Hematopoietic multipotent progenitor cell (in vitro differentiated cells): ENCODE results near the gene PSMA7. TPM values are rescaled to one million over a fixed set of nuclear protein-coding genes. Genes with fewer than 3 reads are reported as not detected.

Experiments
- DNase-seq, 3 donors: peaks; one replicate each; pipeline ENCODE4 v3.0.0-alpha.2; 2011 to 2015; ENCODE audit warnings: low read depth in 2 of 3, low spot score in 2 of 3
- total RNA-seq: library from RNA; depleted of rRNA; stranded (reverse); fragments of >200 nt; gene quantifications from one replicate; pipeline ENCODE4 v1.2.3, GENCODE V29; 2012

PSMA7 gene
- total RNA-seq, 1 donor = 275 TPM

DNA sequence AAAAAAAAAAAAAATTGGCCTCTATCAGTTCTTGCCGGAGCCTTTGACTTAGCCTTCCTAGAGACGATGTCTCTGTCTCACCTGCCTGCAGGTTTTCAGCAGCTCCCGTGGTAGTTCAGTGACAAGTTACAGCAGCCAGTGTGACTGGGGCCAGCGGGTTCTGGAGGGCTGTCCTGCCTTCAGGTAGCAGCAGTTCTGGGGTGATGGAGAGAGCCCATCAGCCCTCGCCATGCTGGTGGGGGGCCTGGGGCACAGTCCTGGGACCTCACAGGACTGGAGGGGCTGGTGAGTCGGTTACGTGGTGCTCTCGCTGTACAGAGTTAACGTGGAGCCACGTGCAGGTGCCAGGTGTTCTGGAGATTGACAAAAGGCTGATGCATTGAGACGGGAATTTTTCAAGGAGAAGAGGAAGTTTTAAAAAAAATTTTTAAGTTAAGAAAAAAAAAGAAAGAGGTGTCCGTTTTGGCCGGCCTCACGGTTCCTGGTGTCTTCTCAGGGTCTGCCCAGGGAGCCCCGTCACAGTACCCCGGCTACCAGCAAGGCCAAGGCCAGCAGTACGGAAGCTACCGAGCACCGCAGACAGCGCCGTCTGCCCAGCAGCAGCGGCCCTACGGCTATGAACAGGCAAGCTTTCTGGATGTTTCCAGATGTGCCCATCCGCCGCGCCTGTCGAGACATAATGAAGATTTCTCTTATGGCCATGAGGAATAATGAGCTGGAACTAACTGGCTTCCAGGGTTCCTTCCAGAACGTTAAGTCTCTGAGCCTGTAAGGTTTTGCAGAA is 31.0 kb upstream of the PSMA7 start:
- no peak for DNase-seq

DNA sequence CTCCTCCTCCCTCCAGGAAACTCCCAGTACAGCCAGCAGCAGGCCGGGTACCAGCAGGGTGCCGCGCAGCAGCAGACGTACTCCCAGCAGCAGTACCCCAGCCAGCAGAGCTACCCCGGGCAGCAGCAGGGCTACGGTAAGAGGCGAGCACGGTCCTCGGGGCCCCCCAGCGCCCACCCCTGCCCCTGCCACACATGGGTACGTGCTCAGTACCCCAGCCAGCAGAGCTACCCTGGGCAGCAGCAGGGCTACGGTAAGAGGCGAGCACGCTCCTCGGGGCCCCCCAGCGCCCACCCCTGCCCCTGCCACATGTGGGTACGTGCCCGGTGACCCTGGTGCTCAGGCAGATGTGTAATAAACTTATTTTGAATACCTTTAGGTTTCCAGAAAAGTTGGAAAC is 29.5 kb upstream of the PSMA7 start:
- DNase-seq = no peak

DNA sequence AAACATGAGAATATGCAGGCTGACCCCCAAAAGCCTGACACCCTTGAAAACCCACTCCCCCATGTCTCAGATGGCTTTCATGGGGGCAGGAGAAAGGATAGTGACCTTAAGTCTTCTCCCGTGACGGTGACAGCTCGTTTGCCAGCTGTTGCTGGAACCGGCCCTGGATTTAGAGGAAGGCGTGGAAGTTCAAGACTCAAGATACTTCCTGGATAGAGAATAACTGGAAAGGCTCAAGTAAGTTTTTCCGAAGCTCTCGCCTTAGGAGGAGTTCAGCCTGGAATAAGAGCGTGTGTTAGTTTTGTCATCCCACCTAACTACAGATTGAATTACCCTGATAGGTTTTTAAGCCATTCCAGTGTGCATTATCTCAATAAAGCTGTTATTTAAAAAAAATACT is 28.1 kb upstream of the PSMA7 start:
- DNase-seq = no peak

DNA sequence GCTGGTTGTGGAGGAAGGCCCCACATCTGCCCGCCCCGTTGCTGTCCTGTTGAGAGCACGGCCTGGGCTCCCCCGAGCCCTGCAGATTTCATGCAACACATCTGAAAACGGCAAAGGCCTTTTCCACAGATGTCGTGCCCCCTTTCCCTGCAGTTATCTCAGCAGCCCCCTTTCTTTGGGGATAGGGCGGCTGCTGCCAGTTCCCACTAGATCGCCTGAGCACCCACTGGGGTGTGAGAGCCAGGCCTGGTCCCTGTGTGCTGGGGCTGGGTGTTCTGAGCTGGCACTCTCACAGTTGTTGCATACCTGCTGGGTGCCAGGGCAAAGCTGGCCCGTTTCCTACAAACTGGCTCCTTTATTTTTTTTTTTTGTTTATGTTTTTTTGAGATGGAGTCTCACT is 27.3 kb upstream of the PSMA7 start:
- DNase-seq = no peak

DNA sequence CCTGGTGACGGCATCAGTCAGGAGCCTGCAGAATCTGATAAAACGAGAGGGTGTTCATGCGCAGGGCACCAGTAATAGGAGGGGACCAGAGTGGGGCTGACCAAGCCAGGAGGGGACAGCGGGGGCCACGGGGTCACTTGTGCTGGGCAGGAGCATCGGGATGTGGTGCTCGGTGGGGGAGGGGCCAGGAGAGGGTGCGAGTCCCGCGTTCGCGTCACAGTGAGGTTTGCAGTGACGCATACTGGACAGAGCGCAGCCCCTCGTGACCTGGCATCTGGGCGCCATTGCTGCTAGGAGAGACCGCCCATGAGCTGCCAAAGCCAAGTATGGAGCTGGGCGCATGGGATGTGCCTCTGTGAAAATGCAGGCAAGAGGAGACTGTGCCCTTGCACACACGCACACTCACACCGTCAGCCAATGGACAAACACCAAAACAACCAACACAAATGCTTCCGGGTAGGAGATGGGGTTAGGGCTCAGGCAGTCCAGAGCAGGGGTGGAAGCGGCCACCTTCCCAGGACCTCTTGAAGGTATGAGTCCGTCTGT is 25.8 kb upstream of the PSMA7 start:
- no peak for DNase-seq

DNA sequence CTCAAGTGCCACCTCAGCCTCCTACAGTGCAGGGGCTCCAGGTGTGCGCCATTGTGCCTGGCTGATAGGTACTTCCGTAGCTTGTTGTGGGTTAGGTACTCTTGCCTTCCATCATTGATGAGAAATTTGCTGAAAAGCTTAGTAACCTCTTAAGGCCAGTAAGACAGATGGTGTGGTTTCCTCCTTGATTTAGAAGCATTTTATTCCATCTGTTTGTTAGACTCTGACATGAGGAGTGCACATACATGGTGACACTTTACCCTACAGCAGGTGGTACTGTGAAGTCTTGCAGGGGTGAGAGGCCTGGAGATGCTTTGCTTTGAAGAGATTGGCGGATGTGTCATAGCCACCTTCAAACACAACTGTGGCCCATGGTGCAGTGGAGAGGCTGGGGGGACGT is 24.9 kb upstream of the PSMA7 start:
- no peak for DNase-seq

DNA sequence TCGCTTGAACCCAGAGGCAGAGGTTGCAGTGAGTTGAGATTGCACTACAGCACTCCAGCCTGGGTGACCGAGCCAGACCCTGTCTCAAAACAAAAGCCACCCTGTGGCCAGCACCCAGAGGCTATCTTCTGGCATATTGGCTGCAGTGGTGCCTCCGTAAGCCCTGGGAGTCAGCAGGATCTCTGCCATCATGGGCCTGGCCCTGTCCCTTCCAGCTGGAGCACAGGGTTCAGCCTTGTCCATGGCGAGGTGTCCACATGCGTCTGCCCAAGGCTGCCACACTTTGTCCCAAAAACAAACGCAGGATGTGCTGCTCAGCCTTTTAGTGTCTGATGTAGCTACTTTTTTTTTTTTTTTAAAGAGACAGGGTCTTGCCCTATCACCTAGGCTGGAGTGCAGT is 24.3 kb upstream of the PSMA7 start:
- DNase-seq = no peak

DNA sequence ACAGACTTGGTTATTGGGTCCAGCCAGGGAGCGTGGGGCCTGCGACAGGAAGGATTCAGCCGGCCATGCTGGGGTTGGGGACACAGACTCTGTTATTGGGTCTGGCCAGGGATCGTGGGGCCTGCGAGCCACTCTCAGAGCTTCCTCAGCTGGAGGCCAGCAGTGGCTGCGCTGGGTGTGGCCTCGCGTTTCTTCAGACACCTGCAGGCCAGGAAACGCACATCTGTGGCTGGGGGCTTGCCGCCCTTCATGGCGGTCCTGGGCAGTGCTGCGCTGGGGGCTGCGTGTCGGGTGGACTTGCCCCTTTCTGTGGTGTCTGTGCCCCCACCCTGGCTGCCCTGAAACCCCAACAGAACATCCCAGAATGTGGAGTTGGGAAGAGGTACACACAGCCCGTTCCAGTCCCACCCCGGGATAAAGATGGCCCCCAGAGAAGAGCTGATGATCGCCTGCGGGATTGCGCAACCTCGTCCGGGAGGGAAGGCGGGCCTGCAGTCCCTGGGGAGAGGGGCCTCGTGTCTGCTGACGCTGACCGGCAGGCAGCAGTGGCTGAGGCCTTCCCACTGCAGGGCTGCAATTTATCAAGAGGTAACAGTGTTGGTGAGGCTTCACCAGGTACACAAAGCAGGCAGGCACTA is 22.7 kb upstream of the PSMA7 start:
- DNase-seq = no peak

DNA sequence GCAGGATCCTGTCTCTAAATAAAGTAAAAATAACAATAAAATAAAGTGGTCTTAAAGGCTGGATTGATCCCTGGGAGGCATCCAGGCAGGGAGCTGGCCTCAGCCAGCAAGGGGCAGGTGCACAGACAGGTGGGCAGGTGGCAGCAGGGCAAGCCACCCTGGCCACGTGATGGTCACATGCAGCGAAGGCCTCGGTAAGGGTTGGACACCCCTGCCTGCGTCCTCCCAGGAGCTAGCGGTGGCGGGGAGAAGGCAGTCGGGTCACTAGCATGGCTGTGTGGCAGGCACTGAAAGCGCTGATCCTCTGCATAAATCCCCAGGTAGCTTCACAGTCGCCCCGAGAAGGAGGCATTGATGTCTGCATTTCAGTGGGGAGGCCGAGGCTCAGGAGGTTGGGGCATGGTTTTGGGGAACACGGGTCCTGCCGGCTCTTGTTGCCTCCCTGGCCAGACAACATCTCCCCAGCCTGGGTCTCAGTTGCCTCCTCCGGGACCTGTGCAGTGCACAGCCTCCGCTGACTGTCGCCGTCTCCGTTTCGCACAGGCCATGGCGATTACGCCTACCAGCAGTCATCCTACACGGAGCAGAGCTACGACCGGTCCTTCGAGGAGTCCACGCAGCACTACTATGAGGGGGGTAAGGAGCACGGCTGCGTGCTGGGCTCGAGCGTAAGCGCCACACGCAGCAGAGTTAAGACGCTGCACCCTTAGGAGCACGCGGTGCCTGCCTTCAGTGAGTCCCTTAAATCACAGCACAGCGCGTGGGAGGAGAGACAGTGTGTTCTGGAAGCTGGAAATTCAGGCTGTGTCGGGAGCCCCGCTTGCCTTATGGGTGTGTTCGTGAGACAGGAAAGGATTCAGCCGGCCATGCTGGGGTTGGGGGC is 21.9 kb upstream of the PSMA7 start:
- DNase-seq = no peak

DNA sequence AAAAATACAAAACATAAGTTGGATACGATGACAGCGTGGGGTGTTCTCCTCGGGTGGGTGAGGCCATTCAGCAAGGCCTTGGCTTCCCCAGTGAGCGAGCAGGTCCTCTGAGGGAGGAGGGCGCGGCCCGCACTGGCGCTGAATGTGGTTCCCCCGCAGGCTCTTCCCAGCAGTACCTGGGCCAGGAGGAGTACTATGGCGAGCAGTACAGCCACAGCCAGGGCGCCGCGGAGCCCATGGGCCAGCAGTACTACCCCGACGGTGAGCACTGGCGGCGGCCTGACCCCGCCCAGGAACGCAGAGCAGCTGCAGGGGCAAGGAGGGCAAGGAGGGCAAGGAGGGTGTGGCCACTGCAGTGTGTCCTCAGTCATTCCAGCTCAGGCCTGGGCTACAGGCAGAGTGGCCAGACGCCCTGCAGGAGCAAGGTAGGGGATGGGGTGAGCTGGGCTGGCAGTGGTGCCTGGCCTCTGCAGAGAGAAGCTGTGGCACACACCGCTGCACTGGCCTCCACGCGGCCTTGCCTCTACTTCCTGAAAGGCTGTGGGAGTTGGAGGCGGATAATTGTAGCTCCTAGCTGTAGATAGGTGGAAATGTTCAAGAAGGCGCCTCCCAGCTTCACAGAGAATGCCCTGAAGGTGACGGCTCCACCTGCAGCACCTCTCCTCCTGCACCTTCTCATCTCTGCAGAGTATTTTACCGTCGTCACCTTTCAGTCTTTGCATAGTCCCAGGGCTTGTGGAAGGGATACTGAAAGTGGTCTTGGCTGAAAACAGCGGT is 21.0 kb upstream of the PSMA7 start:
- no peak for DNase-seq

DNA sequence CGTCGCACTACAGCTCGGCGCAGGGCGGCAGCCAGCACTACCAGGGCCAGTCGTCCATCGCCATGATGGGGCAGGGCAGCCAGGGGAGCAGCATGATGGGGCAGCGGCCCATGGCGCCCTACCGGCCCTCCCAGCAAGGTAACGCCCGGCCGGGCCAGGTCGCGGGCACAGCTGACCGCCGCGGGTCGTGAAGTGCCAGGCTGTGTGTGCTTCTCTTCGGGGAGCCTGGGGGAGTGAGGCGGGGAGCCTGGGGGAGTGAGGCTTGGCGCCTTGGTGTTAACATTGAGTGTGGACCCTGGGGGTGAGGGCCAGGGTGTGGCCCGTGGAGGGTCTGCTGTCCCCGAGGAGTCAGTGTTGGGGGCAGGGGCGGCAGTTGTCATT is 20.3 kb upstream of the PSMA7 start:
- DNase-seq = no peak

DNA sequence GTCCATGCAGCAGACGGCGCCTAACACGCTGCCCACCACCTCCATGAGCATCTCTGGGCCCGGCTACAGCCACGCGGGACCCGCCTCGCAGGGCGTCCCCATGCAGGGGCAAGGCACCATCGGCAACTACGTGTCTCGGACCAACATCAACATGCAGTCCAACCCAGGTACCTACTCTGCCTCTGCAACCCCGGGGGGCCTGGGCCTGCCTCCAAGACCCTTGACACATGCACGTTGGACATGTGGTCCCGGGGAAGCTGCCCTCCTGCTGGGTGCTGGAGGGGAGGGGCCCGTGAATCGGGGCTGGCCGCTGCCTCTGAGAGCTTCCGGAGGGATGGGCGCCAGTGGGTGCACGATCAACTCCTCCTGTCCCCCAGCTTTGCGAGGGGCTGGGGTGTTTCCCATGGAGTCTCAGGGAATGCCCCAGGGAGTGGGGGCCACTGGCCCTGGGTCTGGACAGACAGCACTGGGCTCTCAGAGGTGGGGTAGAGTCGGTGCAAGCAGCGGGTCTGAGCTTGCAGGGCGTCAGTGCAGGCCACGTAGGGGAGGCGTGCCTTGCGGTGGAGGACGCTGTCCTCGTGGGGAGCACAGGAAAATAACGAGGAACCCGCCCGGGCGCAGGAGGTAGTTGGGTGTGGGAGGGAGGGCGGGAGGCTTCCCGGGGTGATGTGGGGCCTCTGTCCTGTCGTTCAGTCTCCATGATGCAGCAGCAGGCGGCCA is 19.7 kb upstream of the PSMA7 start:
- DNase-seq = no peak

DNA sequence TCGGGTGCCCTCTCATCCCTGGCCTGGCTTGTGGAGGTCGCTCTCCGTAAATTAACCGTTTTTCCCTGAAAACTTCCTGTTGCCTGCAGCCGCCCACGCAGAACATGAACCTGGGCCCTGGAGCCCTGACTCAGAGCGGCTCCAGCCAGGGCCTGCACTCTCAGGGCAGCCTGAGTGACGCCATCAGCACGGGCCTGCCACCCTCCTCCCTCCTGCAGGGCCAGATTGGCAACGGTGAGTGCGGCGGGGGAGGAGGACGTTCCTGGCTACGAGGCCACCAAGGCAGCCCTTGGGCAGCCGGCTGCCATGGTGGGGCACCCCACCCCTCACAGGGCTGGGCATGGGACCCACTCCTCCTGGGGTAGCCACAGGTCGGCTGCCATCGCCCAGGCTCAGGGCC is 18.2 kb upstream of the PSMA7 start:
- no peak for DNase-seq

DNA sequence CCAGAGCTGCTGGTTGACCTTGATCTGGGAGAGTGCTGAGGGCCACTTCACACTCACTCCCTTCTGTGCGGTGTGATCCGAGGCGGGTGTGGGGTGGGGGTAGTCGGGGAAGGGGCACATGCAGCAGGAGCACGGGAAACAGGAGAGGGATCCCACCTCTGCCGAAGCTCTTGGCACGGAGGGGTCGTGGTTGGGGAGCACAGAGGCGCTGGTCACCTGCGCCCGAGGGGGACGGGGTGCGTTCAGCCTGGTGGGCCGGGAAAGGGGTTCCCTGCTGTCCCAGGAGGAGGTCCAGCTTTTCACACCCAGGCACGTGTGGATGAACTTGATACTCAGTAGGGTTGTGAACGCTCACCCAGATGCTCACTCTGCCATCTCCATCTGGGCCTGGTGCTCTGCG is 17.7 kb upstream of the PSMA7 start:
- DNase-seq = no peak

DNA sequence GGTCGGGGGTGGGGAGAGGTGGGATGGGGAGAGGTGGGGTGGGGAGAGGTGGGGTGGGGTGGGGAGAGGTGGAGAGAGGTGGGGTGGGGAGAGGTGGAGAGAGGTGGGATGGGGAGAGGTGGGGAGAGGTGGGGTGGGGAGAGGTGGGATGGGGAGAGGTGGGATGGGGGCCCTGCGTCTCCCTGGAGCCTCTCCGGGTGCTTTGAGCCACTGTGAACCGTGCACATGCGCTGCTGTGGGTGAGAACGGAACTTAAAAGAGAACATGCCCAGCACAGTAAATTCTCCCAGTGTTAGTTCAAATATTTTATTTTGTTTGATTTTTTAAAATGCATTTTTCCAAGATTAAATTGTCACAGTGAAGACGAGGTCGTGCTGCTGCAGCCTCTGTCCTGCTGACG is 17.1 kb upstream of the PSMA7 start:
- no peak for DNase-seq

DNA sequence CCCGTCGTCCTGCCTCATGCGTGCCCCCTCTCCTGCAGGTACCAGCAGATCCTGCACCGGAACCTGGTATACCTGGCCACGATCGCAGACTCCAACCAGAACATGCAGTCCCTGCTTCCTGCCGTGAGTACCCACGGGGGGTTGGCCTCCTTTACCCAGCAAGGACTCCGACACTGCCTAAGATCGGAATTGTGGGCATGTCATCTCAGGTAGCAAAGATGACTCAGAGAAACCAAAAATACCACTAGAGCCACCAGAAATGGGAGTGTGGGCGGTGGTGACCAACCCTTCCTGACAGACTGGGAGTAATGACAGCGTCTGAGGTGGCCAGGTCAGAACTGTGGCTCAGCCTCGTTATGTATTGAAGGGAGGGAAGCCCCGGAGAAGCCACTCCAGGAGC is 16.6 kb upstream of the PSMA7 start:
- no peak for DNase-seq

DNA sequence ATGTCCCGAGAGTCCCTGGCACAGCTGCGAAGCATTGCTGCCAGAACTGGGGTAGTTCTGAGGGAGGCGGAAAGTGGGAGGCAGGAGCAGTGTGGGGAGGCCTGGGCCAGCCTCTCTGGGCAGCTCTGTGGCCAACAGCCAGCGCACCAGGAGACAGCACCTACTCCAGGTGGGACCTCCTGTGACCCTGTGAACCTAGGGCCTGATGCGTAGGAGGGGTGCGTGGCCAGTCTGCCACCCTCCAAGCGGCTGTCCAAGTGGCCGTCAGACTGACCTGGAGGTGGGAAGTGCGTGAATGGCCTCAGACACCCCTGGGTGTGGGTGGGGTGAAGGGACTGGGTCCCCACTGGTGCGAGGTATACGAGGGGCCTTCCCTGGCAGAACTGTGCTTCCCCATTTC is 15.9 kb upstream of the PSMA7 start:
- DNase-seq = no peak

DNA sequence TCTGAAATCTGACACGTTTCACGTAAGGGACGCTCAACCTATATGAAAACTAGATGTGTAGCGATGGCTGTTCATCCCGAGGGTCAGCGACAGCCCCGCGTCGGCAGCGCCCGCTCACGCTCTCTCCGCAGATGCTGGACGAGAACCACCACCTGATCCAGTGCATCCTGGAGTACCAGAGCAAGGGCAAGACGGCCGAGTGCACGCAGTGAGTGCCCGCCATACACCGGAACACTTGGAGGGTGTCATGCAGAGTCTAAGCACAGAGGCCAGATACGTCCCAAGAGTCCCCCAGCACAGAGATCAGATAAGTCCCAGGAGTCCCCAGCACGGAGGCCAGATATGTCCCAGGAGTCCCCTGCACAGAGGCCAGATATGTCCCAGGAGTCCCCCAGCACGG is 15.3 kb upstream of the PSMA7 start:
- no peak for DNase-seq

DNA sequence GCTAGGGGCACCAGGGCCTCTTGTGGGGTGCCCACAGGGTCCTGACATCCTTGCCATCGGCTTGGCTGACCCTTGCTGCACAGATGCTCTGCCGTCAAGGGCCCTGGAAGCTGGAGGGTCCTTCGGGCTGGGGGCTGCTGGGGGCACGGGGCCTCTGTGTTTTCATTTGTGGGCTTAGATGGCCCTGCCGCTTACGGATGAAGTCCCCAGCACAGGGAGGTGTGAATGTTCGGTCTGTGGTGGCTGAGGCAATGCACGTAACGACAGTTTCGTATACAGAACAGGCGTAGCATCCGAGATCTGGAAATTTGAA is 14.8 kb upstream of the PSMA7 start:
- DNase-seq = no peak

DNA sequence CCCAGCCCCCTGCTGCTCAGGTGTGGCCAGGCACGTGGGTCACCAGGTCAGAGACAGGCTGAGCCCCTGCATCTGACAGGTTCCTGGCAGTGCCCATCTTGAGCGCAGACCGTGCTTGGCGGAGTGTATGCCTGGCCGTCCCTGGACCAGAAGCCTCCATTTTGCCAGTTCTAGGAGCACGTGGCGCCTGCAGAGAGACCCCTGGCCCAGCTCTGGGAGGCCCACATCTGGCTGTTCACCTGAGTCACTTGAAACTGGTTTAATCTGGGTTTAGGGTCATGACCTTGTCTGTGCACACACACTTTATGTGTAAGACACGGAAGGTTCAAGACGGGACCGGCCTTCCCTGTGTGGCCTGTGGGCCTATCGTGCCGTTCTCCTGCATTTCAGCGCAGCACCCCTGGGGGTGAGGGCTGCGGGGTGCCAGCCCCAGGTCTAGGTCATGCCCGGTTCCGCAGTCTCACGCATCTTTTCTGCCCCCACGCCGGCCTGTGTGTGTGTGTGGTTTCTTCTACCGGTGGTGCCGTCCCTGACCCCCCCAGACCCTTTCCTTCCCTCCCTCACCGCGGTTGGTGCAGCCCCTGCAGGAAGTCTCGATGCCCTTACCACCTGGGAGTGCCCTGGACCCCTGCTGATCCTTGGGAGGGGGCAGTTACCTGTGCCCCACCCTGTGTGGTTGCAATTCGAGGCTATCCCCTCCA is 14.3 kb upstream of the PSMA7 start:
- no peak for DNase-seq
